A549 (cell line): ENCODE results near the gene XPOT. TPM values are rescaled to one million over a fixed set of nuclear protein-coding genes. Genes with fewer than 3 reads are reported as not detected.
A peak's percentile ranks its signal among the peaks of the same experiment; 100 is the strongest.

ENCODE experiments used
- ATAC-seq, 2 experiments: fragments of 200-7000 bp in 1 of 2; fragments of >200 bp in 1 of 2; cut with Nextera tagmentation in 1 of 2; cut with Tn5 transposase in 1 of 2; 3 replicates each; pipeline versions ENCODE4 v1.8.0 to v1.9.1; 2018 to 2020; ENCODE audit warnings: mild to moderate bottlenecking in 1 of 2, moderate library complexity in 1 of 2
- CTCF ChIA-PET: fragments of 300-600 bp; sonication (Branson Sonifier 250); formaldehyde crosslinking; extraction: SDS; loops from one replicate; lab custom pipeline; 2021; ENCODE audit warnings: antibody characterized with exemption, inconsistent platforms; lab: Yijun Ruan, JAX
- POLR2A ChIA-PET: fragments of 350-600 bp; formaldehyde crosslinking; extraction: SDS; loops from one replicate; lab custom pipeline; 2021; ENCODE audit warnings: antibody characterized with exemption, inconsistent platforms; lab: Yijun Ruan, JAX
- DNase-seq, 2 experiments: peaks; one replicate each; pipeline versions ENCODE4 v3.0.0 to v3.0.0-alpha.2; 2011 to 2016; ENCODE audit warnings: low read depth in 1 of 2, low spot score in 1 of 2
- FAIRE-seq: peaks from 2 replicates; lab custom pipeline; 2011; peaks lifted over from hg19 to GRCh38; lab: Jason Lieb, UNC
- H3K27ac ChIP-seq, 2 experiments: fragments of >200 bp; sonication (Bioruptor Twin); formaldehyde crosslinking; 3 replicates each; pipeline ENCODE4 v1.5.1; 2016 to 2017
- H3K4me1 ChIP-seq: fragments of >200 bp; sonication (Bioruptor Twin); formaldehyde crosslinking; 3 replicates; pipeline ENCODE4 v1.6.1; 2016
- H3K4me2 ChIP-seq: fragments of >200 bp; sonication (Bioruptor Twin); formaldehyde crosslinking; 3 replicates; pipeline ENCODE4 v1.6.1; 2016
- H3K4me3 ChIP-seq: fragments of >200 bp; sonication (Bioruptor Twin); formaldehyde crosslinking; 3 replicates; pipeline ENCODE4 v1.5.1; 2016
- H3K9me3 ChIP-seq: fragments of >200 bp; sonication (Bioruptor Twin); formaldehyde crosslinking; 3 replicates; pipeline ENCODE4 v1.6.1; 2016
- BHLHE40 ChIP-seq: IDR thresholded peaks from 2 replicates; pipeline ENCODE4 v1.6.1; 2012; ENCODE audit warnings: low read depth, low read length, inconsistent platforms
- CBX2 ChIP-seq: fragments of 200-600 bp; sonication (generic); IDR thresholded peaks from 2 replicates; pipeline ENCODE4 v1.6.1; 2016; ENCODE audit warnings: low read depth, mild to moderate bottlenecking, borderline replicate concordance
- CBX8 ChIP-seq: fragments of 200-600 bp; sonication (generic); IDR thresholded peaks from 2 replicates; pipeline ENCODE4 v1.6.1; 2016
- CEBPB ChIP-seq, 2 experiments: fragments of >200 bp in 1 of 2; sonication (Bioruptor Twin) in 1 of 2; formaldehyde crosslinking in 1 of 2; IDR thresholded peaks; 2 replicates each; pipeline ENCODE4 v1.6.1; 2012 to 2016
- EHF ChIP-seq: fragments of 250-450 bp; sonication (Bioruptor Pico); IDR thresholded peaks from 2 replicates; pipeline ENCODE4 v1.5.0; 2020; ENCODE audit warnings: mild to moderate bottlenecking
- EHMT2 ChIP-seq: fragments of 200-600 bp; sonication (generic); IDR thresholded peaks from 2 replicates; pipeline ENCODE4 v1.6.1; 2016; ENCODE audit warnings: antibody characterized with exemption, low read depth, mild to moderate bottlenecking, moderate library complexity
- EP300 ChIP-seq, 2 experiments: fragments of >200 bp; sonication (Bioruptor Twin); formaldehyde crosslinking; IDR thresholded peaks; 2 replicates in 1 of 2; 3 replicates in 1 of 2; pipeline ENCODE4 v1.6.1; 2016 to 2017
- ESRRA ChIP-seq: fragments of 150-350 bp; IDR thresholded peaks from 2 replicates; pipeline ENCODE4 v1.6.1; 2014; ENCODE audit warnings: mild to moderate bottlenecking, low read length, borderline replicate concordance
- HDAC2 ChIP-seq: fragments of 200-600 bp; sonication (generic); IDR thresholded peaks from 2 replicates; pipeline ENCODE4 v1.6.1; 2016
- HES2 ChIP-seq: fragments of >200 bp; sonication (Bioruptor Twin); formaldehyde crosslinking; IDR thresholded peaks from 2 replicates; pipeline ENCODE4 v1.6.1; 2016
- HEYL ChIP-seq: fragments of 250-450 bp; sonication (Bioruptor Pico); IDR thresholded peaks from 2 replicates; pipeline ENCODE4 v1.8.0; 2021; ENCODE audit warnings: mild to moderate bottlenecking, moderate library complexity
- HMGXB4 ChIP-seq: fragments of 250-450 bp; sonication (Bioruptor Pico); IDR thresholded peaks from 2 replicates; pipeline ENCODE4 v1.5.0; 2021; ENCODE audit warnings: mild to moderate bottlenecking, moderate library complexity, borderline replicate concordance
- MAFK ChIP-seq: fragments of 450-650 bp; IDR thresholded peaks from 2 replicates; pipeline ENCODE4 v1.6.1; 2014; ENCODE audit not compliant: partially characterized antibody
- PBX3 ChIP-seq: IDR thresholded peaks from 2 replicates; pipeline ENCODE4 v1.6.1; 2012
- POLR2A ChIP-seq: IDR thresholded peaks from 2 replicates; pipeline ENCODE4 v1.6.1; 2012; ENCODE audit warnings: mild to moderate bottlenecking, low read length
- POLR2AphosphoS2 ChIP-seq: conservative IDR thresholded peaks from 2 replicates; pipeline ENCODE4 v1.6.1; 2012; ENCODE audit warnings: low read length, improper control_type of control experiment, inconsistent platforms
- RAD21 ChIP-seq, 2 experiments: fragments of >200 bp in 1 of 2; sonication (Bioruptor Twin) in 1 of 2; formaldehyde crosslinking in 1 of 2; IDR thresholded peaks in 1 of 2; conservative IDR thresholded peaks in 1 of 2; 2 replicates in 1 of 2; 3 replicates in 1 of 2; pipeline ENCODE4 v1.6.1; 2012 to 2018; ENCODE audit warnings: inconsistent platforms in 1 of 2
- RCOR1 ChIP-seq: fragments of 150-350 bp; IDR thresholded peaks from 2 replicates; pipeline ENCODE4 v1.6.1; 2014; ENCODE audit warnings: antibody characterized with exemption, low read length, low read depth
- SMC3 ChIP-seq: fragments of >200 bp; sonication (Bioruptor Twin); formaldehyde crosslinking; IDR thresholded peaks from 3 replicates; pipeline ENCODE4 v1.6.1; 2018; ENCODE audit warnings: inconsistent platforms
- TFCP2L1 ChIP-seq: fragments of 250-450 bp; sonication (Bioruptor Pico); IDR thresholded peaks from 2 replicates; pipeline ENCODE4 v1.5.0; 2021; ENCODE audit warnings: mild to moderate bottlenecking
- TP53 ChIP-seq: fragments of 250-450 bp; sonication (Bioruptor Pico); IDR thresholded peaks from 2 replicates; pipeline ENCODE4 v1.5.0; 2021; ENCODE audit warnings: mild to moderate bottlenecking, moderate library complexity
- ZSCAN20 ChIP-seq: fragments of 250-450 bp; sonication (Bioruptor Pico); IDR thresholded peaks from 2 replicates; pipeline ENCODE4 v1.8.0; 2022; ENCODE audit warnings: mild to moderate bottlenecking, moderate library complexity
- WGBS: methylation state at CpG from one replicate; pipeline ENCODE4 v1.1.6; 2017; ENCODE audit errors: missing lambda C conversion rate; 5-methylcytosine and 5-hydroxymethylcytosine counted together
- polyA plus RNA-seq, 4 experiments: library from polyadenylated mRNA; depleted of rRNA in 3 of 4; stranded (reverse); fragments of >200 nt; fragmentation: RNase III in 1 of 4; extraction: RNeasy Plus Mini Kit Qiagen cat#74134 plus additional on column Dnase treatment in 1 of 4; gene quantifications; 2 replicates in 3 of 4; 3 replicates in 1 of 4; pipeline ENCODE4 v1.2.3, GENCODE V29; 2011 to 2017
- TF ChIP-seq, protein P1 (sequence below): fragments of 450-650 bp; IDR thresholded peaks from 2 replicates; pipeline ENCODE4 v1.6.1; 2014; ENCODE audit warnings: antibody characterized with exemption
- TF ChIP-seq, protein P2 (sequence below): fragments of >200 bp; sonication (Bioruptor Twin); formaldehyde crosslinking; IDR thresholded peaks from 3 replicates; pipeline ENCODE4 v1.5.1; 2016
- TF ChIP-seq, protein P3 (sequence below): IDR thresholded peaks from 2 replicates; pipeline ENCODE4 v1.6.1; 2012; ENCODE audit warnings: low read depth, borderline replicate concordance
- TF ChIP-seq, protein P4 (sequence below): fragments of >200 bp; sonication (Bioruptor Twin); formaldehyde crosslinking; IDR thresholded peaks from 3 replicates; pipeline ENCODE4 v1.6.1; 2016

The XPOT gene
- polyA plus RNA-seq, 2 of the 4 experiments (the other 2 are of a cell fraction), result 65.9 to 229 TPM

DNA sequence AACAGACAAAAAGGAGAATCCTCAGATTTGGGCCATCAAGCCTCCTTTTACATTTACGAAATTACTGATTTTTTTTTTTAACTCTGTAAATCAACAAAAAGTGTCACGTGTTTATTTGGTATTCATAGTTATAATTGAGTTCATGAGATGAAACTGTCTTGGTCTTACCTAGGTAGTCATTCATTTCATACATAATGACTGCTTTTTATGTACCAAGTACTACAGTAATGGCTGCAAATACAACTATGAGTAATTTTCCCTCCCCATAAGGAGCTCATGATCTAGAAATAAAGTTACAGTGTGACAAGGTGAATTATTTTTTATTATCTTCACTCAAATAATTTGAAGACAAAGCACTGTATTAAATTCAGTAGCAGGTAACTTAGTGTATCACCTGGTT, 41.3 kb downstream of the XPOT start:
- Histone ChIP-seq H3K4me2 (no peak overlapping the region), H3K4me1 (peaks cover under 1% of the 10 kb centered on the region; the same call in 2 of the 3 replicates), H3K4me3 (no peak overlapping the region), H3K27ac (no peak overlapping the region), H3K9me3 (no peaks in the 10 kb centered on the region)
- ChIA-PET CTCF (interaction anchor here (1.3 kb wide), 1 partner anchor 14 kb away, joined by 4 read pairs; no protein-coding TSS in a partner anchor), POLR2A (no interaction called here)
- FAIRE-seq (peak; percentile 81), ATAC-seq (no peak), DNase-seq (no peak)
- TF ChIP-seq HEYL (CRISPR knock-in tag) (no peak), PBX3 (no peak), CEBPB (IDR thresholded peaks at IDR 0.05) (no peak), ESRRA (no peak), HMGXB4 (no peak), HDAC2 (no peak), BHLHE40 (no peak), POLR2A (no peak), POLR2AphosphoS2 (no peak), SMC3 (no peak), RAD21 (conservative IDR thresholded peaks at IDR 0.05 in 1 of 2, IDR thresholded peaks at IDR 0.05 in 1 of 2) (no peak), EHMT2 (no peak)
- TF ChIP-seq, protein P1, sequence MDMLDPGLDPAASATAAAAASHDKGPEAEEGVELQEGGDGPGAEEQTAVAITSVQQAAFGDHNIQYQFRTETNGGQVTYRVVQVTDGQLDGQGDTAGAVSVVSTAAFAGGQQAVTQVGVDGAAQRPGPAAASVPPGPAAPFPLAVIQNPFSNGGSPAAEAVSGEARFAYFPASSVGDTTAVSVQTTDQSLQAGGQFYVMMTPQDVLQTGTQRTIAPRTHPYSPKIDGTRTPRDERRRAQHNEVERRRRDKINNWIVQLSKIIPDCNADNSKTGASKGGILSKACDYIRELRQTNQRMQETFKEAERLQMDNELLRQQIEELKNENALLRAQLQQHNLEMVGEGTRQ, result no peak
- 89% methylated on average over 2 of the region's 2 CpGs for WGBS

DNA sequence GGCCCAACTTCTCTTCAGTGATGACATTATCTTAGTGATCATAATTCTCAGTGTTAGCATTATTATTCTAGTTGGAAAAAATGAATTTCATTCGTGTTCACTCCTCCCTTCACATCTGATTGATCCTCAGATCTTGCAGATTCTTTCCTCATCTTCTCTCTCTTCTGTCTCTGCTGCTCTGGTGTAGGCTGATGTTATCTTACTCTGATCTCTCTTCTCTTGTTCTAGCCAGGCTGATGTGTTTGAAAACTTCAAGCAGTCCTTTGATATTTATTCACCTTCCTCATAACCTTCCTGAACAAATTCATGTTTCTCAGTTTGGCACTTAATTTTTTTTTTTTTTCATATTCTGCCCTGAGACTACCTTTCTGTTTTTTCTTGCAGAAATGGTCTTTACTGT, 42.1 kb downstream of the XPOT start:
- Histone ChIP-seq H3K4me3 (no peak overlapping the region), H3K4me2 (no peak overlapping the region), H3K9me3 (no peaks in the 10 kb centered on the region), H3K4me1 (peaks cover 8% of the 10 kb centered on the region; the same call in 2 of the 3 replicates), H3K27ac (no peak overlapping the region)
- ATAC-seq (no peak), DNase-seq (no peak), FAIRE-seq (no peak)
- POLR2A ChIA-PET, result no interaction called here
- no peak for TF ChIP-seq HES2
- TF ChIP-seq EP300 (IDR thresholded peaks at IDR 0.05), result no peak
- TF ChIP-seq MAFK, result no peak
- no peak for TF ChIP-seq POLR2A
- TF ChIP-seq, protein P2, sequence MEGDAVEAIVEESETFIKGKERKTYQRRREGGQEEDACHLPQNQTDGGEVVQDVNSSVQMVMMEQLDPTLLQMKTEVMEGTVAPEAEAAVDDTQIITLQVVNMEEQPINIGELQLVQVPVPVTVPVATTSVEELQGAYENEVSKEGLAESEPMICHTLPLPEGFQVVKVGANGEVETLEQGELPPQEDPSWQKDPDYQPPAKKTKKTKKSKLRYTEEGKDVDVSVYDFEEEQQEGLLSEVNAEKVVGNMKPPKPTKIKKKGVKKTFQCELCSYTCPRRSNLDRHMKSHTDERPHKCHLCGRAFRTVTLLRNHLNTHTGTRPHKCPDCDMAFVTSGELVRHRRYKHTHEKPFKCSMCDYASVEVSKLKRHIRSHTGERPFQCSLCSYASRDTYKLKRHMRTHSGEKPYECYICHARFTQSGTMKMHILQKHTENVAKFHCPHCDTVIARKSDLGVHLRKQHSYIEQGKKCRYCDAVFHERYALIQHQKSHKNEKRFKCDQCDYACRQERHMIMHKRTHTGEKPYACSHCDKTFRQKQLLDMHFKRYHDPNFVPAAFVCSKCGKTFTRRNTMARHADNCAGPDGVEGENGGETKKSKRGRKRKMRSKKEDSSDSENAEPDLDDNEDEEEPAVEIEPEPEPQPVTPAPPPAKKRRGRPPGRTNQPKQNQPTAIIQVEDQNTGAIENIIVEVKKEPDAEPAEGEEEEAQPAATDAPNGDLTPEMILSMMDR, result no peak
- CTCF ChIA-PET, result no interaction called here
- WGBS, result 84% methylated on average over 1 of the region's 1 CpG

GRCh38 chr12:64450057-64450640, 46.0 kb downstream of the XPOT start:
- CTCF ChIA-PET, result interaction anchor here (0.9 to 1.8 kb wide), 2 partner anchors 42 to 248 kb away, joined by 5 to 7 read pairs; no protein-coding TSS in a partner anchor
- TF ChIP-seq RCOR1, result no peak
- TF ChIP-seq, protein P3, sequence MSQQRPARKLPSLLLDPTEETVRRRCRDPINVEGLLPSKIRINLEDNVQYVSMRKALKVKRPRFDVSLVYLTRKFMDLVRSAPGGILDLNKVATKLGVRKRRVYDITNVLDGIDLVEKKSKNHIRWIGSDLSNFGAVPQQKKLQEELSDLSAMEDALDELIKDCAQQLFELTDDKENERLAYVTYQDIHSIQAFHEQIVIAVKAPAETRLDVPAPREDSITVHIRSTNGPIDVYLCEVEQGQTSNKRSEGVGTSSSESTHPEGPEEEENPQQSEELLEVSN, result no peak
- no peak for TF ChIP-seq ZSCAN20 (CRISPR knock-in tag)
- no peak for TF ChIP-seq EHF (CRISPR knock-in tag)
- TF ChIP-seq CBX8, result no peak
- TF ChIP-seq, protein P4, sequence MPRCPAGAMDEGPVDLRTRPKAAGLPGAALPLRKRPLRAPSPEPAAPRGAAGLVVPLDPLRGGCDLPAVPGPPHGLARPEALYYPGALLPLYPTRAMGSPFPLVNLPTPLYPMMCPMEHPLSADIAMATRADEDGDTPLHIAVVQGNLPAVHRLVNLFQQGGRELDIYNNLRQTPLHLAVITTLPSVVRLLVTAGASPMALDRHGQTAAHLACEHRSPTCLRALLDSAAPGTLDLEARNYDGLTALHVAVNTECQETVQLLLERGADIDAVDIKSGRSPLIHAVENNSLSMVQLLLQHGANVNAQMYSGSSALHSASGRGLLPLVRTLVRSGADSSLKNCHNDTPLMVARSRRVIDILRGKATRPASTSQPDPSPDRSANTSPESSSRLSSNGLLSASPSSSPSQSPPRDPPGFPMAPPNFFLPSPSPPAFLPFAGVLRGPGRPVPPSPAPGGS, result no peak
- TF ChIP-seq HEYL (CRISPR knock-in tag), result no peak
- TF ChIP-seq TP53 (CRISPR knock-in tag), result no peak
- TF ChIP-seq CBX2, result no peak
- TF ChIP-seq TFCP2L1, result no peak
- TF ChIP-seq, all 56 proteins: peak for 0
- DNase-seq (no peak), FAIRE-seq (no peak), ATAC-seq (no peak)
- 73% methylated on average over 2 of the region's 2 CpGs for WGBS
- no peak overlapping the region for H3K4me3 ChIP-seq
- H3K4me1 ChIP-seq, result peaks cover 14% of the 10 kb centered on the region; the same call in 2 of the 3 replicates
- H3K27ac ChIP-seq, result no peak overlapping the region
- POLR2A ChIA-PET, result no interaction called here
- no peaks in the 10 kb centered on the region for H3K9me3 ChIP-seq
- peak overlapping the region; percentile 84; the same call in 1 of the 3 replicates for H3K4me2 ChIP-seq
